LNCAP (cell line): ENCODE data around the gene ZNF451.
"Not testable (repeated sequence)": the region's sequence is repeated elsewhere in the genome, so short reads cannot be mapped to it uniquely, and the experiment has no call there.

Experiments used
- TF ChIP-seq, protein P1 (sequence below): fragments of 450-650 bp; IDR thresholded peaks from 2 replicates; pipeline ENCODE4 v1.5.1; 2017; ENCODE audit warnings: mild to moderate bottlenecking

ZNF451 gene, protein sequence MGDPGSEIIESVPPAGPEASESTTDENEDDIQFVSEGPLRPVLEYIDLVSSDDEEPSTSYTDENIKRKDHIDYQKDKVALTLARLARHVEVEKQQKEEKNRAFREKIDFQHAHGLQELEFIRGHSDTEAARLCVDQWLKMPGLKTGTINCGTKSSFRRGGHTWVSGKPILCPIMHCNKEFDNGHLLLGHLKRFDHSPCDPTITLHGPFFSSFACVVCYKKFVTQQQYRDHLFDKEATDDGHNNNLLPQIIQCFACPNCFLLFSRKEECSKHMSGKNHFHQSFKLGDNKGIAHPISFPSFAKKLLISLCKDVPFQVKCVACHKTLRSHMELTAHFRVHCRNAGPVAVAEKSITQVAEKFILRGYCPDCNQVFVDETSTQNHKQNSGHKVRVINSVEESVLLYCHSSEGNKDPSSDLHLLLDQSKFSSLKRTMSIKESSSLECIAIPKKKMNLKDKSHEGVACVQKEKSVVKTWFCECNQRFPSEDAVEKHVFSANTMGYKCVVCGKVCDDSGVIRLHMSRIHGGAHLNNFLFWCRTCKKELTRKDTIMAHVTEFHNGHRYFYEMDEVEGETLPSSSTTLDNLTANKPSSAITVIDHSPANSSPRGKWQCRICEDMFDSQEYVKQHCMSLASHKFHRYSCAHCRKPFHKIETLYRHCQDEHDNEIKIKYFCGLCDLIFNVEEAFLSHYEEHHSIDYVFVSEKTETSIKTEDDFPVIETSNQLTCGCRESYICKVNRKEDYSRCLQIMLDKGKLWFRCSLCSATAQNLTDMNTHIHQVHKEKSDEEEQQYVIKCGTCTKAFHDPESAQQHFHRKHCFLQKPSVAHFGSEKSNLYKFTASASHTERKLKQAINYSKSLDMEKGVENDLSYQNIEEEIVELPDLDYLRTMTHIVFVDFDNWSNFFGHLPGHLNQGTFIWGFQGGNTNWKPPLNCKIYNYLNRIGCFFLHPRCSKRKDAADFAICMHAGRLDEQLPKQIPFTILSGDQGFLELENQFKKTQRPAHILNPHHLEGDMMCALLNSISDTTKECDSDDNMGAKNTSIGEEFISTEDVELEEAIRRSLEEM

DNA sequence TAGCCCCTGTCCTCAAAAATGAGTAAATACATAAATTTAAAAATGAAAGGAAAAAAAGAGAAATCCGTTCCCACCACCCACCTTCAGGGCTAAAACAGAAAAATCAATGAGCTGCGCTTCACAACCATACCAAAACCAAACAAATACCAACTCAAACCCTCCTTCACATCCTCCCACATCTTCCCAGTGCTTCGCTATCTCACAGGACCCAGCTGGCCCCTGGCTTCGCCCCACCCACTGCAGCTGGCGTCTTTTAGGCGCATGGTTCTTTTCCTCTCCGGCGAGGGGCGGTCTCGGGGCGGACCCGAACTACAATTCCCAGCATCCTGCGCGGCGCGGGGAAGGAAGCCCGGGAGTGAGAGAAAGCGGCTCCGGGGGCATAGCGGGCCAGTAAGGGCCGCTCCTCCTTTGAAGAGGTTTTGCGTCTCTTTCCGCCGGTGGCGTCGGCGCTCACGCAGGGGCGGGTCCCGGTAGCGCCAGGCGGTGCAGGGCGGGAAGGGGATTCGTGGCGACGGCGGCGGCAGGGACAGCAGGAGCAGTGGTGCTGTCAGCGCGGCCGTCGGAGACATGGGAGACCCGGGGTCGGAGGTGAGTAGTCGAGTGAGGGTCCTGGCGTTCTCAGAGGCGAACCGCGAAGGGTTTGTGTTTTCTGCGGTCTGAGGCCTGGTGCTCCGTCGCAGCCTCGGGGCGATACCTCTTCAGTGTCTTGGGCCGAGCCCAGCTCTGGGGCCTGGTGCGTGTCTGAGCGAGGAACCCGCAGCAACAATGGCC, at the start of gene ZNF451:
ZNF451 (plus strand) TSS at position 502 of the 771 bp plus-strand sequence; CDS start at position 568, 66 bp downstream.
- TF ChIP-seq, protein P1, sequence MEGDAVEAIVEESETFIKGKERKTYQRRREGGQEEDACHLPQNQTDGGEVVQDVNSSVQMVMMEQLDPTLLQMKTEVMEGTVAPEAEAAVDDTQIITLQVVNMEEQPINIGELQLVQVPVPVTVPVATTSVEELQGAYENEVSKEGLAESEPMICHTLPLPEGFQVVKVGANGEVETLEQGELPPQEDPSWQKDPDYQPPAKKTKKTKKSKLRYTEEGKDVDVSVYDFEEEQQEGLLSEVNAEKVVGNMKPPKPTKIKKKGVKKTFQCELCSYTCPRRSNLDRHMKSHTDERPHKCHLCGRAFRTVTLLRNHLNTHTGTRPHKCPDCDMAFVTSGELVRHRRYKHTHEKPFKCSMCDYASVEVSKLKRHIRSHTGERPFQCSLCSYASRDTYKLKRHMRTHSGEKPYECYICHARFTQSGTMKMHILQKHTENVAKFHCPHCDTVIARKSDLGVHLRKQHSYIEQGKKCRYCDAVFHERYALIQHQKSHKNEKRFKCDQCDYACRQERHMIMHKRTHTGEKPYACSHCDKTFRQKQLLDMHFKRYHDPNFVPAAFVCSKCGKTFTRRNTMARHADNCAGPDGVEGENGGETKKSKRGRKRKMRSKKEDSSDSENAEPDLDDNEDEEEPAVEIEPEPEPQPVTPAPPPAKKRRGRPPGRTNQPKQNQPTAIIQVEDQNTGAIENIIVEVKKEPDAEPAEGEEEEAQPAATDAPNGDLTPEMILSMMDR, result no peak

DNA sequence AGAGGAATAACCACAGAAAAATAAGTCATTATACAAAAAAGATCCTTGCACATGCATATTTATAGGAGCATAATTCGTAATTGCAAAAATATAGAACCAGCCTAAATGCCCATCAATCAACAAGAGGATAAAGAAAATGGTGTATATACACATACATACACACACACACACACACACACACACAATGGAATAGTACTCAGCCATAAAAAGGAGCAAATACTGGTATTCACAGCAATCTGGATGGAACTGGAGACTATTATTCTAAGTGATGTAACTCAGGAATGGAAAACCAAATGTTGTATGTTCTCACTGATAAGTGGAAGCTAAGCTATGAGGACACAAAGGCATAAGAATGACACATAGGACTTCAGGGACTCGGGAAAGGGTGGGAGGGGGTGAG, 45.4 kb upstream of the ZNF451 start:
- TF ChIP-seq, protein P1, result no peak

DNA sequence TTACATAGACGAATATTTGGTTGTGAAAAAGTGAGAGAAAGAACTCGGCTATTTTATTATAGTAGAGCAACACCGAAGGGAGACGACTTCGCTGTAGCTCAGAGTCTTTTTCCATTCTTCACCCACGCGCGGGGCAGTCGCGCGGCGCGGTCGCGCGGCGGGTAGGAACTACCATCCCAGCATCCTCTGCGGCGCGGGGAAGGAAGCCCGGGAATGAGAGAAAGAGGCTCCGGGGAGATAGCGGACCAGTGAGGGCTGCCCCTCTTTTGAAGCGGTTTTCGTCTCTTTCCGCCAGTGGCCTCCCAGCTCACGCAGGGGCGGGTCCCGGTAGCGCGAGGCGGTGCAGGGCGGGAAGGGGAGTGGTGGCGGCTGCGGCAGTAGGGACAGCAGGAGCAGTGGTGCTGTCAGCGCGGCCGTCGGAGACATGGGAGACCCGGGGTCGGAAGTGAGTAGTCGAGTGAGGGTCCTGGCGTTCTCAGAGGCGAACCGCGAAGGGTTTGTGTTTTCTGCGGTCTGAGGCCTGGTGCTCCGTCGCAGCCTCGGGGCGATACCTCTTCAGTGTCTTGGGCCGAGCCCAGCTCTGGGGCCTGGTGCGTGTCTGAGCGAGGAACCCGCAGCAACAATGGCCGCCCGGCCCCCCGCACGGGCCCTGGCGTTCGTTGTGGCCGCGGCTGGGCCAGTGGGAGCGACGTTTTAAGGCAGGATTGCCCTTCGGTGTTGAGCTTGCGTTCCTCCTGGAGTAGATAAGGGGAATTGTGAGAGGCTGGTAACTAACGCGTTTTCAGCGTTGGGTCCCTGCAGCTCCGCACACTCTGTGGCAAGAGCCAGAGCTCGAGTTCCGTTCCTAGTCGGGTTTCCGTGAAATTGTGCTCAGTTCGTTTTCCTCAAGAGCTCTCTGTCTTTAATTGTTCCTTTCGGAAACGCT, 43.4 kb upstream of the ZNF451 start, which contains the start of gene KIAA1586:
KIAA1586 (plus strand) TSS at position 362 of the 925 bp plus-strand sequence; CDS start at position 425, 63 bp downstream.
- TF ChIP-seq, protein P1, result not testable (repeated sequence)

DNA sequence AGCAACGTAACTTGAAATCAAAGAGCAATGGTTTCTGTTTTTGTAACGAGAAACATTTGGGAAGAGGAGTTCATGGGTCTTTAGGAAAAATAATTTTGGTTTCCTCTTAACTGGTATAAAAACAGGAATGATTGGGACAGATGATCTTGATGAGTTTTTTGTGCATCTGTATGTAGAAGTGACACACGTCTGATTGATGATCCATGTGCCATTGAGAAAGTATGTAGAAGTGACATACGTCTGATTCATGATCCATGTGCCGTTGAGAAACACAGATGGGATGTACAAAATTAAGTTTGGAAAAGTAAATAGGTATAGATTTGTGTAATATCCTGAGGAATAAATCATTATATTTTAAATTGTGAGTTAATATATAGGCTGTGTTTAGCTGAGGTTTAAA, 41.4 kb upstream of the ZNF451 start:
- TF ChIP-seq, protein P1, result no peak

DNA sequence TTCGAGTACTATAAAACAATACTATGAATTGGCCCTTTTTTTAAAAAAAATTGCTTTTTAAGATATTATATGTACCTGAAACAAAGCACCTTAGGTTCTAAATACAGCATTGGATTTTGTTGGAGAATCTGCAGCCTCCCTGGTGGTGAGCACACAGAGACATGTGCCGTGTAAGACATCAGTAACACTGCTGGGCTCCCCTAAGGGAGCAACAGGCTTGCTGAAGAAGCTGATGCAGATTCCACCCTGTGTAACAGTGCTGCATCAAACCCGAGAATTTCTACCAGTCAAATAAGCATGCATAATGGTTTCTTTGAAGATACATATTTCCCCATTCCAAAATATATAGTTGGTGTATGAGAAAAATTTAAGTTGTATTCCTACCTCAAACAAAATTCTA, 26.1 kb upstream of the ZNF451 start:
- TF ChIP-seq, protein P1, result no peak

DNA sequence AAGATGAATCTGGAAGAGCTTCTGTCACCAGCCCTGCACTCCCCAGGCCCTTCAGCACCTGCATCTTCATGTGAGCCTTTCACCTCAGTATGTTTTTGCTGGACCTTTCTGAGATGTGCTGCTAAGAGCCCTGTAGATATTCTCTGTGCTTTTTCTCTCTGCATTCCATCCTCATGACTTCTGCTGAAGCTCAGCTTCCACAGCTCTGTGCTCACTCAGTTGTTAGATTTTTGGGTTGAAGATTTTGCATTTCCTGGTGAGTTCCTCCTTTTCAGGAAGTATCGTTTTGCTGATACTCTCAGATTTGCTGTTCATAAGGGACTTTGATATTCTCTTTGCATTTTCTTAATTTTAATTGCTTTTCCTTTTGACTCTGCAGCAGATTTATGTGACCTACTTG, 25.2 kb upstream of the ZNF451 start:
- TF ChIP-seq, protein P1, result no peak
